Fibroblast of mammary gland (primary cell): ENCODE results near the gene ERVFRD-1.
"Not testable (repeated sequence)": the region's sequence is repeated elsewhere in the genome, so short reads cannot be mapped to it uniquely, and the experiment has no call there.

Experiments used
- DNase-seq: peaks from one replicate; pipeline ENCODE4 v3.0.0-alpha.2; 2010; ENCODE audit warnings: low read depth
- H3K4me3 ChIP-seq: 2 replicates; pipeline ENCODE4 v1.5.1; 2011; ENCODE audit warnings: low read depth, mild to moderate bottlenecking, low read length, moderate library complexity; ENCODE audit not compliant: control insufficient read depth
- CTCF ChIP-seq: conservative IDR thresholded peaks from 2 replicates; pipeline ENCODE4 v1.5.1; 2011; ENCODE audit warnings: low read depth, low read length, inconsistent platforms; ENCODE audit not compliant: control insufficient read depth, insufficient read depth

Gene ERVFRD-1

DNA sequence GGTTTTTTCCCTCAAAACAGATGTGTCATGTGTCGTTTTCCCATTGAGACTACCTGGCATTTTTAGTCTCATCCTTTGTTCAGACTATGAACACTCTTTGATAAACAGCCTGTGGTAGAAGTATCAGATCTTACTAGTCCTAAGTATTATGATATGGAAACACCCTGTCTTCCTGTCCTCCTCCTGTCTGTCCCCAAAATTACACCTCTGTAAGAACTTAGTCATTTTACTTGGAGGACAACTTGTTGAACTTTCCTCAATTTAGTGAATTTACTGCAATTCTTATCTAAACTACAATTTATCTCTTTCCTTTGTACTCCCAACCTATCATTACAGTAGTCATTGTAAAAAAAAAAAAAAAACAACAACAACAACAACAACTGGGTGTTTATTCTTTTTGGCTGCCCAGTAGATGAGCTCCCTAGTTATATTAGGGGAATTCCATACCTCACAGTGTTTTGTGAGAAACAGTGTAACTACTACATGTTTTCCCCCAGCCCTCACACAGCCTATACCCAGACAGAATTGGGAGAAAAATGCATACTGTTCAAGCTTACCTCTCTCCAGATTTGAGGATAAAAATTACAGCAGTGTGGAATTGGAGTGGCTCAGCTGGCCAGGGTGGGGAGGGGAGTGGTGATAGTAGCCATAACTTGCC is 18.5 kb upstream of the ERVFRD-1 start:
- no peak overlapping the region for H3K4me3 ChIP-seq
- TF ChIP-seq CTCF: no peak
- no peak for DNase-seq

DNA sequence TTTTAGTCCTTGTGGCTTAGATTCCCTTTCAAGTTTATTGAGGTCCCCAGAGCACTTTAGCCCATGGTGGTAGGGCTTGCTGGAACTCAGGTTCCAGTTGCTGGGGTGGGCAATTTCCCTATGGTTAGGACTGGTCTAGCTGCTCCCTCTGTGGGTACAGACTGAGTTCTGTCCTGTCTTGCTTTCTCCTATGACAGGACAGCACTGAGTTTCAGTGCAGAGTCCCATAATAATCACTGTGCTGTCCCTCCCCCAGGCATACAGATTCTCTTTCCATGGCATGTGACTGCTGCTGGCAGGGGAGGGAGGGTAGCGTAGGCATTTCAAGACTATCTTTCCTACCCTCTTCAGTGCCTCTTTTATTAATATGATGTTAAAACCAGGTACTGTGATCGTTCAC is 17.1 kb upstream of the ERVFRD-1 start:
- DNase-seq: no peak
- H3K4me3 ChIP-seq: no peak overlapping the region
- TF ChIP-seq CTCF: no peak

- DNase-seq: no peak
- TF ChIP-seq CTCF: no peak
- no peak overlapping the region for H3K4me3 ChIP-seq
These were observed 15.4 kb upstream of the ERVFRD-1 start for GRCh38 chr6:11126876-11127275.

DNA sequence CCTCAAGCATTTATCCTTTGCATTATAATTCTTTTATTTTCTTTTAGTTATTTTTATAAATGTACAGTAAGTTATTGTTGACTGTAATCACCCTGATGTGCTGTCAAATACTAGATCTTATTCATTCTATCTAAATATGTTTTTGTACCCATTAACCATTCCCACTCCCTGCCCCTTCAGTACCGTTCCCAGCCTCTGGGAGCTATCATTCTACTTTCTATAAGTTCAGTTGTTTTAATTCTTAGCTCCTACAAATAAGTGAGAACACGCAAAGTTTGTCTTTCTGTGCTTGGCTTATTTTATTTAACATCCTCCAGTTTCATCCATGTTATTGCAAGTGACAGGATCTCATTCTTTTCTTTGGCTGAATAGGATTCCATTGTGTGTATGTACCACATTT is 12.5 kb upstream of the ERVFRD-1 start:
- no peak overlapping the region for H3K4me3 ChIP-seq
- peak; percentile 14 for TF ChIP-seq CTCF
- no peak for DNase-seq

- no peak for DNase-seq
- H3K4me3 ChIP-seq: no peak overlapping the region
- TF ChIP-seq CTCF: no peak
These were observed 10.9 kb upstream of the ERVFRD-1 start for GRCh38 chr6:11122380-11122779.

DNA sequence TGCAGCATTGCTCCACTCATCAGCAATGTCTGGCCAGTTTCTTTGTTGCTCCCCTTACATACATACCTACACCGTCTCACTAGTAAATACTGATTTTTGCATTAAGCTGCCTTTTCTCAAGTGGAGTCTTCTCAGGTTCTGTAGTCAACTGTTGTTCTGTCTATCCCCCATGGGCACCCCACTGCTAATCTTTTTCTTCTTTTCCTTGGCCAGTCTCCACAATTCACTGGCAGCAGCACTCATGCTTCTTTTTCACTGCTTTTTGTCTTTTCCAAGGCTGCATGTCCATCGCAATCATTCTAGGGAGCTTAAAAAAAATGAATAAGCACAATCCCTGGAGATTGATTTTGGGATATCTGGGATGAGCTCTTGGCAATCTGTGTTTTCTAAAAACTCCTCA is 10.3 kb upstream of the ERVFRD-1 start:
- TF ChIP-seq CTCF: no peak
- DNase-seq: no peak
- no peak overlapping the region for H3K4me3 ChIP-seq

- TF ChIP-seq CTCF: no peak
- no peak overlapping the region for H3K4me3 ChIP-seq
- DNase-seq: peak; percentile 69
These were observed 8.9 kb upstream of the ERVFRD-1 start for GRCh38 chr6:11120271-11121005.

GRCh38 chr6:11115808-11116536 is 4.4 kb upstream of the ERVFRD-1 start:
- H3K4me3 ChIP-seq: not testable (repeated sequence)
- peak; percentile 76 for DNase-seq
